SH-SY5Y (cell line): Measurements from ENCODE around the gene DBNDD2.

ENCODE experiments used
- GATA2 ChIP-seq: IDR thresholded peaks from 2 replicates; pipeline ENCODE4 v1.6.1; 2011; ENCODE audit warnings: mild to moderate bottlenecking, low read depth, low read length
- GATA3 ChIP-seq: IDR thresholded peaks from 2 replicates; pipeline ENCODE4 v1.6.1; 2011; ENCODE audit warnings: low read depth, mild to moderate bottlenecking, low read length, moderate library complexity

GRCh38 chr20:45419188-45420091 lies 11.4 kb downstream of the DBNDD2 start:
- TF ChIP-seq GATA2, result no peak
- TF ChIP-seq GATA3, result no peak
